Fibroblast of villous mesenchyme (primary cell): ENCODE measurements around the gene MED12L. TPM values are rescaled to one million over a fixed set of nuclear protein-coding genes. Genes with fewer than 3 reads are reported as not detected.

Source experiments
- DNase-seq: peaks from one replicate; pipeline ENCODE4 v3.0.0-alpha.2; 2010; ENCODE audit warnings: low read depth
- H3K4me3 ChIP-seq: 2 replicates; pipeline ENCODE4 v1.5.1; 2011; ENCODE audit warnings: low read depth, mild to moderate bottlenecking, low read length
- CTCF ChIP-seq: IDR thresholded peaks from 2 replicates; pipeline ENCODE4 v1.5.1; 2012; ENCODE audit warnings: low read depth, mild to moderate bottlenecking, low read length; ENCODE audit not compliant: insufficient read depth
- total RNA-seq: library from RNA; depleted of rRNA; stranded (reverse); fragments of >200 nt; gene quantifications from 2 replicates; pipeline ENCODE4 v1.2.3, GENCODE V29; 2012

Gene MED12L
- total RNA-seq, 1 donor, result 1.3 TPM

- no peak overlapping the region for H3K4me3 ChIP-seq
- no peak for TF ChIP-seq CTCF
- no peak for DNase-seq
These were observed 97.0 kb downstream of the MED12L start for GRCh38 chr3:151182349-151183079.

- DNase-seq, result peak; percentile 14
- TF ChIP-seq CTCF, result no peak
- H3K4me3 ChIP-seq, result no peak overlapping the region
These were observed 97.8 kb downstream of the MED12L start for GRCh38 chr3:151183265-151183671.

GRCh38 chr3:151191095-151191494 lies 105.6 kb downstream of the MED12L start:
- no peak for TF ChIP-seq CTCF

GRCh38 chr3:151192545-151192944 lies 107.1 kb downstream of the MED12L start:
- H3K4me3 ChIP-seq, result no peak overlapping the region
- TF ChIP-seq CTCF, result no peak
- no peak for DNase-seq

More at GRCh38 chr3:151191095-151191494, 105.6 kb downstream of the MED12L start:
- no peak overlapping the region for H3K4me3 ChIP-seq
- DNase-seq, result no peak

- DNase-seq, result no peak
- no peak overlapping the region for H3K4me3 ChIP-seq
- TF ChIP-seq CTCF, result no peak
These were observed 110.4 kb downstream of the MED12L start for GRCh38 chr3:151195826-151196225.

- no peak for TF ChIP-seq CTCF
These were observed 111.0 kb downstream of the MED12L start for GRCh38 chr3:151196434-151196833.

GRCh38 chr3:151197228-151197627 lies 111.8 kb downstream of the MED12L start:
- no peak overlapping the region for H3K4me3 ChIP-seq
- TF ChIP-seq CTCF, result no peak
- no peak for DNase-seq

More at GRCh38 chr3:151196434-151196833, 111.0 kb downstream of the MED12L start:
- H3K4me3 ChIP-seq, result no peak overlapping the region
- DNase-seq, result no peak
